IMR-90 (cell line): ENCODE data around the gene RNF4. TPM values are rescaled to one million over a fixed set of nuclear protein-coding genes. Genes with fewer than 3 reads are reported as not detected.

Experiments
- ATAC-seq: fragments of 200-7000 bp; cut with Tn5 transposase; 2 replicates; pipeline ENCODE4 v1.9.1; 2020; ENCODE audit warnings: low read depth, mild to moderate bottlenecking, moderate library complexity
- BruUV-seq: library from RNA; stranded (reverse); fragments of 400-500 nt; replicated peaks from 2 replicates; lab custom pipeline; 2021; lab: Mats Ljungman, UMichigan
- CTCF ChIA-PET: fragments of 300-600 bp; formaldehyde crosslinking; extraction: SDS; loops from one replicate; lab custom pipeline; 2021; ENCODE audit warnings: antibody characterized with exemption; lab: Yijun Ruan, JAX
- POLR2A ChIA-PET: fragments of 300-600 bp; sonication (Branson Sonifier 250); formaldehyde crosslinking; loops from one replicate; lab custom pipeline; 2022; ENCODE audit warnings: antibody characterized with exemption; ENCODE audit not compliant: unreplicated experiment; lab: Charles Lee
- DNase-seq: peaks from one replicate; pipeline ENCODE4 v3.0.0; 2013
- H2AFZ ChIP-seq: replicated peaks from 2 replicates; pipeline ENCODE3; 2013; ENCODE audit warnings: low read length, mild to moderate bottlenecking; ENCODE audit not compliant: poor library complexity
- H2AK5ac ChIP-seq: 2 replicates; pipeline ENCODE4 v1.6.1; 2013; ENCODE audit warnings: low read depth, low read length, inconsistent platforms
- H2AK9ac ChIP-seq: replicated peaks from 2 replicates; pipeline ENCODE3; 2013; ENCODE audit warnings: mild to moderate bottlenecking, low read depth, low read length, moderate library complexity; ENCODE audit not compliant: poor library complexity
- H2BK120ac ChIP-seq: 2 replicates; pipeline ENCODE4 v1.6.1; 2013; ENCODE audit warnings: low read depth, low read length, inconsistent platforms
- H2BK15ac ChIP-seq: 3 replicates; pipeline ENCODE4 v1.6.1; 2013; ENCODE audit warnings: low read depth, low read length, inconsistent platforms
- H2BK20ac ChIP-seq: 2 replicates; pipeline ENCODE4 v1.6.1; 2013; ENCODE audit warnings: low read depth, mild to moderate bottlenecking, inconsistent platforms, low read length, moderate library complexity
- H2BK5ac ChIP-seq: 2 replicates; pipeline ENCODE4 v1.6.1; 2013; ENCODE audit warnings: mild to moderate bottlenecking, low read depth, low read length, inconsistent platforms; ENCODE audit not compliant: poor library complexity, severe bottlenecking
- H3K14ac ChIP-seq: replicated peaks from 2 replicates; pipeline ENCODE4 v1.6.1; 2013; ENCODE audit warnings: low read depth, low read length, inconsistent platforms
- H3K18ac ChIP-seq: 2 replicates; pipeline ENCODE4 v1.6.1; 2013; ENCODE audit warnings: low read depth, low read length, control low read depth
- H3K23ac ChIP-seq: 2 replicates; pipeline ENCODE4 v1.6.1; 2013; ENCODE audit warnings: low read depth, low read length, inconsistent platforms
- H3K27ac ChIP-seq: 2 replicates; pipeline ENCODE4 v1.5.1; 2013; ENCODE audit warnings: mild to moderate bottlenecking, control low read depth, low read length; ENCODE audit not compliant: insufficient read depth
- H3K27me3 ChIP-seq: 2 replicates; pipeline ENCODE4 v1.6.1; 2013; ENCODE audit warnings: low read length; ENCODE audit not compliant: control insufficient read depth, insufficient read depth
- H3K36me3 ChIP-seq: 2 replicates; pipeline ENCODE4 v1.6.1; 2013; ENCODE audit warnings: low read length, mixed read lengths; ENCODE audit not compliant: control insufficient read depth, insufficient read depth
- H3K4ac ChIP-seq: 2 replicates; pipeline ENCODE4 v1.6.1; 2013; ENCODE audit warnings: low read depth, low read length, inconsistent platforms
- H3K4me1 ChIP-seq: 2 replicates; pipeline ENCODE4 v1.6.1; 2013; ENCODE audit warnings: low read length, mixed read lengths; ENCODE audit not compliant: control insufficient read depth, insufficient read depth
- H3K4me2 ChIP-seq: 2 replicates; pipeline ENCODE4 v1.6.1; 2013; ENCODE audit warnings: low read depth, mild to moderate bottlenecking, control low read depth, low read length, moderate library complexity
- H3K4me3 ChIP-seq: 2 replicates; pipeline ENCODE4 v1.5.1; 2013; ENCODE audit warnings: low read depth, mild to moderate bottlenecking, control low read depth, low read length, moderate library complexity; ENCODE audit not compliant: insufficient read depth
- H3K56ac ChIP-seq: 2 replicates; pipeline ENCODE4 v1.6.1; 2013; ENCODE audit warnings: low read length, inconsistent platforms; ENCODE audit not compliant: insufficient read depth; ENCODE audit errors: extremely low read depth
- H3K79me1 ChIP-seq, 2 experiments: 2 replicates each; pipeline ENCODE4 v1.6.1; 2013; ENCODE audit warnings: low read length in 2 of 2, inconsistent platforms in 1 of 2, low read depth in 1 of 2
- H3K9ac ChIP-seq: 2 replicates; pipeline ENCODE4 v1.6.1; 2013; ENCODE audit warnings: low read depth, low read length, control low read depth
- H3K9me1 ChIP-seq: 2 replicates; pipeline ENCODE4 v1.6.1; 2013; ENCODE audit warnings: low read length, inconsistent platforms; ENCODE audit not compliant: insufficient read depth
- H3K9me3 ChIP-seq: 2 replicates; pipeline ENCODE4 v1.6.1; 2013; ENCODE audit warnings: low read length; ENCODE audit not compliant: control insufficient read depth, insufficient read depth
- H4K20me1 ChIP-seq: 2 replicates; pipeline ENCODE4 v1.6.1; 2013; ENCODE audit warnings: low read length, inconsistent platforms; ENCODE audit not compliant: insufficient read depth
- H4K5ac ChIP-seq: 2 replicates; pipeline ENCODE4 v1.6.1; 2013; ENCODE audit warnings: mild to moderate bottlenecking, low read depth, low read length, control low read depth
- H4K8ac ChIP-seq, 2 experiments: 2 replicates each; pipeline ENCODE4 v1.6.1; 2013; ENCODE audit warnings: low read depth in 2 of 2, low read length in 2 of 2, control low read depth in 1 of 2, inconsistent platforms in 1 of 2
- H4K91ac ChIP-seq: 2 replicates; pipeline ENCODE4 v1.6.1; 2013; ENCODE audit warnings: low read depth, low read length, inconsistent platforms; ENCODE audit not compliant: insufficient read depth
- MAFK ChIP-seq: IDR thresholded peaks from 2 replicates; pipeline ENCODE4 v1.6.1; 2012; ENCODE audit warnings: low read depth, low read length, improper control_type of control experiment
- RAD21 ChIP-seq: IDR thresholded peaks from 2 replicates; pipeline ENCODE4 v1.6.1; 2012; ENCODE audit warnings: low read length, improper control_type of control experiment
- whole genome bisulfite sequencing, 2 experiments: methylation state at CpG; one replicate each; pipeline versions ENCODE4 v1.1.5 to v1.1.7; 2013; ENCODE audit warnings: missing lambda C conversion rate in 2 of 2; ENCODE audit not compliant: insufficient read length in 1 of 2; ENCODE audit errors: extremely low coverage in 2 of 2; 5-methylcytosine and 5-hydroxymethylcytosine counted together
- dilution Hi-C: fragments of 300-500 bp; cut with HindIII; formaldehyde crosslinking; loops from one replicate; pipeline ENCODE4 v1.14.3; 2018; ENCODE audit warnings: low sequenced_read_pairs; ENCODE audit not compliant: unreplicated experiment
- in situ Hi-C: fragments of 300-500 bp; cut with MboI; formaldehyde crosslinking; loops from 3 replicates; pipeline ENCODE4 v1.14.3; 2019; ENCODE audit warnings: low sequenced_read_pairs, inconsistent platforms, mixed read lengths
- intact Hi-C: fragments of 100-400 bp; cut with micrococcal nuclease; formaldehyde crosslinking; loops from 2 replicates; pipeline ENCODE4 v1.10.0; 2022
- polyA plus RNA-seq, 3 experiments: library from polyadenylated mRNA; depleted of rRNA; stranded (reverse); fragments of >200 nt; gene quantifications; 2 replicates each; pipeline ENCODE4 v1.2.3, GENCODE V29; 2012; ENCODE audit warnings: low replicate concordance in 1 of 3
- total RNA-seq: library from RNA; depleted of rRNA; stranded (reverse); fragments of >200 nt; gene quantifications from 2 replicates; pipeline ENCODE4 v1.2.3, GENCODE V29; 2012

The RNF4 gene
- total and polyA plus RNA-seq, 2 of the 4 experiments (the other 2 are of a cell fraction): 63.8 to 73.8 TPM

- no peak for TF ChIP-seq MAFK
Measured at GRCh38 chr4:2441393-2442174, 27.3 kb upstream of the RNF4 start (continued).

- ATAC-seq: no peak
- H2BK20ac ChIP-seq: no peak overlapping the region
- POLR2A ChIA-PET: no interaction called here
- H2AK9ac ChIP-seq: no peak overlapping the region
- H3K18ac ChIP-seq: no peak overlapping the region
- intact Hi-C loops (loop anchor here (5.0 kb wide), 1 partner anchor 220 kb away; no protein-coding TSS in a partner anchor), dilution Hi-C loops (no loop called here), in situ Hi-C loops (no loop called here)
- H4K5ac ChIP-seq: no peak overlapping the region
- no peaks in the 10 kb centered on the region for H3K9me3 ChIP-seq
- no peak overlapping the region for H3K14ac ChIP-seq
- no peak overlapping the region for H2AFZ ChIP-seq
- H2BK15ac ChIP-seq: no peak overlapping the region
- no peaks in the 10 kb centered on the region for H3K79me1 ChIP-seq
- H2BK5ac ChIP-seq: no peak overlapping the region
- H3K4me1 ChIP-seq: no peaks in the 10 kb centered on the region; the same call in 1 of the 2 replicates
- no peak overlapping the region for H3K27ac ChIP-seq
- no peak overlapping the region for H3K56ac ChIP-seq
- H4K8ac ChIP-seq: no peak overlapping the region
- H4K91ac ChIP-seq: no peak overlapping the region
- H3K4me3 ChIP-seq: no peak overlapping the region
- no peaks in the 10 kb centered on the region for H3K36me3 ChIP-seq
- peaks cover 5% of the 10 kb centered on the region for H3K27me3 ChIP-seq
- no peak for DNase-seq
- H4K20me1 ChIP-seq: no peaks in the 10 kb centered on the region
- no peak overlapping the region for H2BK120ac ChIP-seq
- no peak overlapping the region for H3K4ac ChIP-seq
- H3K4me2 ChIP-seq: no peak overlapping the region
- no peaks in the 10 kb centered on the region for H3K9me1 ChIP-seq
- no peak overlapping the region for H3K9ac ChIP-seq
- H3K23ac ChIP-seq: no peak overlapping the region
- 40% methylated on average over 1 of the region's 20 CpGs; no CpG with 5 or more reads in 1 of the 2 experiments for WGBS, 2 experiments
- TF ChIP-seq RAD21 (no peak), MAFK (no peak)
- CTCF ChIA-PET: interaction anchor here (1.0 to 1.7 kb wide), 2 partner anchors 11 to 12 kb away, joined by 3 to 4 read pairs; no protein-coding TSS in a partner anchor
- BruUV-seq: no TSS peak
- H2AK5ac ChIP-seq: no peak overlapping the region
Measured at GRCh38 chr4:2442175-2442993, 26.5 kb upstream of the RNF4 start.
